ENCODE results near the gene PGF.

- no peak for TF ChIP-seq CTCF (IDR thresholded peaks at IDR 0.05)
- TF ChIP-seq POLR2A (IDR thresholded peaks at IDR 0.05) = no peak
Measured at GRCh38 chr14:74938531-74939495, 16.6 kb downstream of the PGF start.
